GM12878 (cell line): Measurements from ENCODE around the gene RAB28. TPM values are rescaled to one million over a fixed set of nuclear protein-coding genes. Genes with fewer than 3 reads are reported as not detected.

ENCODE experiments used
- ATAC-seq: fragments of 200-7000 bp; cut with Tn5 transposase; 3 replicates; pipeline ENCODE4 v1.9.1; 2020; ENCODE audit warnings: mild to moderate bottlenecking, moderate library complexity
- BruUV-seq: library from RNA; stranded (reverse); fragments of 400-500 nt; replicated peaks from 2 replicates; lab custom pipeline; 2021; lab: Mats Ljungman, UMichigan
- CTCF ChIA-PET: fragments of 300-600 bp; sonication (Branson Sonifier 250); formaldehyde crosslinking; extraction: SDS; loops from one replicate; lab custom pipeline; 2021; ENCODE audit warnings: inconsistent platforms; lab: Yijun Ruan, JAX
- POLR2A ChIA-PET: fragments of 350-600 bp; formaldehyde crosslinking; extraction: SDS; loops from one replicate; lab custom pipeline; 2021; ENCODE audit warnings: inconsistent platforms; lab: Charles Lee
- RAD21 ChIA-PET: fragments of 300-600 bp; sonication (Branson Sonifier 250); formaldehyde crosslinking; loops from one replicate; lab custom pipeline; 2023; ENCODE audit warnings: antibody characterized with exemption; ENCODE audit not compliant: unreplicated experiment; lab: Charles Lee
- SMC1A ChIA-PET: fragments of 300-600 bp; sonication (Branson Sonifier 250); formaldehyde crosslinking; loops from one replicate; lab custom pipeline; 2023; ENCODE audit not compliant: unreplicated experiment, uncharacterized antibody; lab: Charles Lee
- DNase-seq: peaks from one replicate; pipeline ENCODE4 v3.0.0-alpha.2; 2011; ENCODE audit warnings: low read depth, low spot score
- FAIRE-seq: peaks from 3 replicates; lab custom pipeline; 2011; peaks lifted over from hg19 to GRCh38; lab: Jason Lieb, UNC
- H2AFZ ChIP-seq: 2 replicates; pipeline ENCODE4 v1.6.0; 2011; ENCODE audit warnings: low read depth, low read length, control low read depth; ENCODE audit not compliant: control insufficient read depth
- H3K27ac ChIP-seq: 2 replicates; pipeline ENCODE4 v1.5.1; 2011; ENCODE audit warnings: control low read depth; ENCODE audit not compliant: control insufficient read depth, insufficient read depth
- H3K27me3 ChIP-seq, 2 experiments: replicated peaks in 1 of 2; 2 replicates each; pipeline versions ENCODE4 v1.6.0 to v1.6.1; 2011; ENCODE audit warnings: low read length in 1 of 2; ENCODE audit not compliant: control insufficient read depth in 2 of 2, insufficient read depth in 2 of 2
- H3K36me3 ChIP-seq, 2 experiments: 2 replicates each; pipeline ENCODE4 v1.5.1; 2011; ENCODE audit warnings: low read length in 1 of 2; ENCODE audit not compliant: control insufficient read depth in 2 of 2, insufficient read depth in 2 of 2
- H3K4me1 ChIP-seq: 2 replicates; pipeline ENCODE4 v1.6.1; 2011; ENCODE audit warnings: mild to moderate bottlenecking, low read length, moderate library complexity, mixed read lengths; ENCODE audit not compliant: control insufficient read depth, insufficient read depth
- H3K4me2 ChIP-seq: 2 replicates; pipeline ENCODE4 v1.6.0; 2011; ENCODE audit warnings: control low read depth; ENCODE audit not compliant: control insufficient read depth, insufficient read depth
- H3K4me3 ChIP-seq: fragments of 200-600 bp; sonication (generic); 2 replicates; pipeline ENCODE4 v1.5.1; 2016
- H3K79me2 ChIP-seq: 2 replicates; pipeline ENCODE4 v1.6.0; 2011; ENCODE audit warnings: low read length; ENCODE audit not compliant: control insufficient read depth, insufficient read depth
- H3K9ac ChIP-seq: 2 replicates; pipeline ENCODE4 v1.8.0; 2011; ENCODE audit warnings: low read length, control low read depth, mixed read lengths; ENCODE audit not compliant: control insufficient read depth, insufficient read depth
- H3K9me3 ChIP-seq: replicated peaks from 3 replicates; pipeline ENCODE4 v1.5.1; 2011; ENCODE audit warnings: mild to moderate bottlenecking, low read length; ENCODE audit not compliant: control insufficient read depth, insufficient read depth
- H4K20me1 ChIP-seq: 2 replicates; pipeline ENCODE4 v1.6.0; 2011; ENCODE audit not compliant: control insufficient read depth, insufficient read depth
- BMI1 ChIP-seq: fragments of 450-650 bp; IDR thresholded peaks from 2 replicates; pipeline ENCODE4 v1.6.1; 2016; ENCODE audit warnings: mild to moderate bottlenecking, moderate library complexity, borderline replicate concordance
- CHD4 ChIP-seq: fragments of 200-600 bp; sonication (generic); IDR thresholded peaks from 2 replicates; pipeline ENCODE4 v1.6.1; 2016; ENCODE audit warnings: mild to moderate bottlenecking
- DPF2 ChIP-seq: fragments of 450-650 bp; IDR thresholded peaks from 2 replicates; pipeline ENCODE4 v1.6.1; 2017; ENCODE audit warnings: mild to moderate bottlenecking
- EZH2 ChIP-seq: IDR thresholded peaks from 2 replicates; pipeline ENCODE4 v1.6.1; 2012; ENCODE audit warnings: low read depth, mild to moderate bottlenecking, control low read depth, inconsistent platforms, low read length, borderline replicate concordance; ENCODE audit not compliant: control insufficient read depth
- HDAC2 ChIP-seq: fragments of 200-600 bp; sonication (generic); IDR thresholded peaks from 2 replicates; pipeline ENCODE4 v1.6.1; 2017
- HDGF ChIP-seq: fragments of 450-650 bp; IDR thresholded peaks from 2 replicates; pipeline ENCODE4 v1.6.1; 2016; ENCODE audit warnings: antibody characterized with exemption
- IKZF2 ChIP-seq, 2 experiments: fragments of 450-650 bp; IDR thresholded peaks; 2 replicates each; pipeline ENCODE4 v1.6.1; 2017; ENCODE audit warnings: mild to moderate bottlenecking in 2 of 2, moderate library complexity in 2 of 2
- JUNB ChIP-seq: IDR thresholded peaks from 2 replicates; pipeline ENCODE4 v1.6.1; 2016; ENCODE audit warnings: antibody characterized with exemption, mild to moderate bottlenecking
- NFXL1 ChIP-seq: fragments of 450-650 bp; IDR thresholded peaks from 2 replicates; pipeline ENCODE4 v1.6.1; 2017; ENCODE audit warnings: antibody characterized with exemption, mild to moderate bottlenecking, borderline replicate concordance
- NRF1 ChIP-seq: conservative IDR thresholded peaks from 2 replicates; pipeline ENCODE4 v1.6.1; 2011; ENCODE audit warnings: mild to moderate bottlenecking, low read depth, low read length, improper control_type of control experiment
- POU2F2 ChIP-seq: IDR thresholded peaks from 3 replicates; pipeline ENCODE4 v1.6.1; 2011; ENCODE audit warnings: low read depth, mild to moderate bottlenecking, low read length, borderline replicate concordance
- RBBP5 ChIP-seq: fragments of 200-600 bp; sonication (generic); conservative IDR thresholded peaks from 2 replicates; pipeline ENCODE4 v1.6.1; 2016
- STAT1 ChIP-seq: fragments of 450-650 bp; conservative IDR thresholded peaks from 2 replicates; pipeline ENCODE4 v1.6.1; 2014; ENCODE audit warnings: antibody characterized with exemption, mild to moderate bottlenecking
- TAF1 ChIP-seq: IDR thresholded peaks from 2 replicates; pipeline ENCODE4 v1.6.1; 2011; ENCODE audit warnings: mild to moderate bottlenecking, low read depth, low read length, borderline replicate concordance
- TCF12 ChIP-seq: IDR thresholded peaks from 2 replicates; pipeline ENCODE4 v1.6.1; 2011; ENCODE audit warnings: low read depth, mild to moderate bottlenecking, low read length
- ZNF274 ChIP-seq: IDR thresholded peaks from one replicate; pipeline ENCODE4 v1.8.0; 2011; ENCODE audit not compliant: insufficient read length, insufficient read depth
- ZNF384 ChIP-seq: IDR thresholded peaks from 2 replicates; pipeline ENCODE4 v1.6.1; 2012; ENCODE audit warnings: low read depth, mild to moderate bottlenecking, low read length, improper control_type of control experiment, borderline replicate concordance
- WGBS: methylation state at CpG from one replicate; pipeline ENCODE4 v1.1.6; 2016; ENCODE audit warnings: low lambda C conversion rate; ENCODE audit not compliant: insufficient replicate concordance, insufficient coverage; ENCODE audit errors: missing lambda C conversion rate; 5-methylcytosine and 5-hydroxymethylcytosine counted together
- in situ Hi-C: fragments of 300-500 bp; cut with MboI; formaldehyde crosslinking; loops from 9 replicates; pipeline ENCODE4 v1.14.3; 2018; ENCODE audit warnings: mixed read lengths
- intact Hi-C: fragments of 100-400 bp; cut with micrococcal nuclease; formaldehyde crosslinking; loops from one replicate; pipeline ENCODE4 v1.14.2; 2022; ENCODE audit not compliant: unreplicated experiment
- polyA plus RNA-seq, 11 experiments: library from polyadenylated mRNA; depleted of rRNA in 4 of 11; unstranded in 6 of 11; stranded (reverse) in 5 of 11; fragments of >200 nt; fragmentation: Nextera tagmentation in 4 of 11; fragmentation: Illumina TruSeq in 1 of 11; extraction: Ambion mirVana in 4 of 11; extraction: Trizol in 1 of 11; gene quantifications; 1 replicate in 1 of 11; 2 replicates in 10 of 11; pipeline versions ENCODE4 v1.2.1 to v1.2.3, GENCODE V29; 2011 to 2016; ENCODE audit warnings: inconsistent platforms in 2 of 11, missing spikeins in 2 of 11, low read depth in 1 of 11
- total RNA-seq, 4 experiments: library from RNA; depleted of rRNA in 3 of 4; stranded (reverse); fragments of >200 nt in 3 of 4; fragmentation: Illumina TruSeq in 1 of 4; extraction: Trizol in 1 of 4; gene quantifications; 2 replicates each; pipeline versions ENCODE4 v1.2.1 to v1.2.3, GENCODE V29; 2013 to 2021
- TF ChIP-seq, protein P1 (sequence below): fragments of 450-650 bp; formaldehyde crosslinking; IDR thresholded peaks from 2 replicates; pipeline ENCODE4 v1.4.0; 2020; ENCODE audit warnings: mild to moderate bottlenecking, moderate library complexity
- TF ChIP-seq, protein P2 (sequence below): fragments of 450-650 bp; IDR thresholded peaks from 2 replicates; pipeline ENCODE4 v1.6.1; 2016; ENCODE audit warnings: mild to moderate bottlenecking, moderate library complexity, borderline replicate concordance

RAB28 gene
- total and polyA plus RNA-seq, 10 of the 15 experiments (the other 5 are each of a cell fraction or from before 2014, with no cell fraction given) = 5.8 to 29.3 (median 16.9) TPM

DNA sequence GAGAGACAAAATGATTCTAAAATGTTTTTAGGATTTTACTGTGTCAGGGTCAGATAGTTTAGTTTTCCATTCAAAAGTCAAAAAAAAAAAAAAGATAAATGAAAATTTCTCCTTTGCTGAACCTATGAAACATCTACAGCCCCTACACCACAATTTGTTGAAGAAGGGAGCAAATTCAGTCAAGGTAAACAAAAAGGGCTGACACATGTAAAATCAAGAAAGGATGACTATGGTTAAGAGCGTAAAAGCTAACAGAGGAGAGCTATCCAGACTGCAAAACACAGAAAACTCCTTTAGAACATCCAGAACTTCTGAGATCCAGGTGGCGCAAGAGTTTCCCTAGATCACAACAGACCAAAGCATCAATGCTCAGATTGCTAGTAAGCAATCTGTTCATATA lies 72.2 kb downstream of the RAB28 start:
- in situ Hi-C loops = no loop called here
- Histone ChIP-seq H3K4me2 (no peak overlapping the region), H3K79me2 (no peaks in the 10 kb centered on the region)

More for the DNA sequence above, 72.2 kb downstream of the RAB28 start:
- ATAC-seq (no peak), DNase-seq (no peak), FAIRE-seq (no peak)
- Histone ChIP-seq H3K4me3 (no peak overlapping the region), H2AFZ (no peak overlapping the region), H3K4me1 (no peaks in the 10 kb centered on the region), H4K20me1 (no peaks in the 10 kb centered on the region), H3K36me3 (no peaks in the 10 kb centered on the region; a peak in 1 of 4 replicates), H3K27me3 (no peaks in the 10 kb centered on the region), H3K27ac (no peak overlapping the region), H3K9me3 (peaks cover 6% of the 10 kb centered on the region; the same call in 2 of the 3 replicates), H3K9ac (no peak overlapping the region)
- intact Hi-C loops = no loop called here
- ChIA-PET SMC1A (interaction anchor here (0.6 kb wide), 1 partner anchor 19 kb away, joined by 4 read pairs; no protein-coding TSS in a partner anchor), CTCF (interaction anchor here (1.3 kb wide), 1 partner anchor 19 kb away, joined by 4 read pairs; no protein-coding TSS in a partner anchor), RAD21 (no interaction called here), POLR2A (no interaction called here)
- no peak for TF ChIP-seq ZNF384
- TF ChIP-seq BMI1 = no peak
- no peak for TF ChIP-seq JUNB
- no peak for TF ChIP-seq EZH2
- no peak for TF ChIP-seq POU2F2
- TF ChIP-seq, protein P1, sequence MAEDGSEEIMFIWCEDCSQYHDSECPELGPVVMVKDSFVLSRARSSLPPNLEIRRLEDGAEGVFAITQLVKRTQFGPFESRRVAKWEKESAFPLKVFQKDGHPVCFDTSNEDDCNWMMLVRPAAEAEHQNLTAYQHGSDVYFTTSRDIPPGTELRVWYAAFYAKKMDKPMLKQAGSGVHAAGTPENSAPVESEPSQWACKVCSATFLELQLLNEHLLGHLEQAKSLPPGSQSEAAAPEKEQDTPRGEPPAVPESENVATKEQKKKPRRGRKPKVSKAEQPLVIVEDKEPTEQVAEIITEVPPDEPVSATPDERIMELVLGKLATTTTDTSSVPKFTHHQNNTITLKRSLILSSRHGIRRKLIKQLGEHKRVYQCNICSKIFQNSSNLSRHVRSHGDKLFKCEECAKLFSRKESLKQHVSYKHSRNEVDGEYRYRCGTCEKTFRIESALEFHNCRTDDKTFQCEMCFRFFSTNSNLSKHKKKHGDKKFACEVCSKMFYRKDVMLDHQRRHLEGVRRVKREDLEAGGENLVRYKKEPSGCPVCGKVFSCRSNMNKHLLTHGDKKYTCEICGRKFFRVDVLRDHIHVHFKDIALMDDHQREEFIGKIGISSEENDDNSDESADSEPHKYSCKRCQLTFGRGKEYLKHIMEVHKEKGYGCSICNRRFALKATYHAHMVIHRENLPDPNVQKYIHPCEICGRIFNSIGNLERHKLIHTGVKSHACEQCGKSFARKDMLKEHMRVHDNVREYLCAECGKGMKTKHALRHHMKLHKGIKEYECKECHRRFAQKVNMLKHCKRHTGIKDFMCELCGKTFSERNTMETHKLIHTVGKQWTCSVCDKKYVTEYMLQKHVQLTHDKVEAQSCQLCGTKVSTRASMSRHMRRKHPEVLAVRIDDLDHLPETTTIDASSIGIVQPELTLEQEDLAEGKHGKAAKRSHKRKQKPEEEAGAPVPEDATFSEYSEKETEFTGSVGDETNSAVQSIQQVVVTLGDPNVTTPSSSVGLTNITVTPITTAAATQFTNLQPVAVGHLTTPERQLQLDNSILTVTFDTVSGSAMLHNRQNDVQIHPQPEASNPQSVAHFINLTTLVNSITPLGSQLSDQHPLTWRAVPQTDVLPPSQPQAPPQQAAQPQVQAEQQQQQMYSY (CRISPR knock-in tag) = no peak
- no peak for TF ChIP-seq NRF1
- TF ChIP-seq IKZF2 (IDR thresholded peaks at IDR 0.05) = no peak
- TF ChIP-seq RBBP5 = no peak
- no peak for TF ChIP-seq STAT1
- no peak for TF ChIP-seq HDAC2
- no peak for TF ChIP-seq ZNF274
- TF ChIP-seq, protein P2, sequence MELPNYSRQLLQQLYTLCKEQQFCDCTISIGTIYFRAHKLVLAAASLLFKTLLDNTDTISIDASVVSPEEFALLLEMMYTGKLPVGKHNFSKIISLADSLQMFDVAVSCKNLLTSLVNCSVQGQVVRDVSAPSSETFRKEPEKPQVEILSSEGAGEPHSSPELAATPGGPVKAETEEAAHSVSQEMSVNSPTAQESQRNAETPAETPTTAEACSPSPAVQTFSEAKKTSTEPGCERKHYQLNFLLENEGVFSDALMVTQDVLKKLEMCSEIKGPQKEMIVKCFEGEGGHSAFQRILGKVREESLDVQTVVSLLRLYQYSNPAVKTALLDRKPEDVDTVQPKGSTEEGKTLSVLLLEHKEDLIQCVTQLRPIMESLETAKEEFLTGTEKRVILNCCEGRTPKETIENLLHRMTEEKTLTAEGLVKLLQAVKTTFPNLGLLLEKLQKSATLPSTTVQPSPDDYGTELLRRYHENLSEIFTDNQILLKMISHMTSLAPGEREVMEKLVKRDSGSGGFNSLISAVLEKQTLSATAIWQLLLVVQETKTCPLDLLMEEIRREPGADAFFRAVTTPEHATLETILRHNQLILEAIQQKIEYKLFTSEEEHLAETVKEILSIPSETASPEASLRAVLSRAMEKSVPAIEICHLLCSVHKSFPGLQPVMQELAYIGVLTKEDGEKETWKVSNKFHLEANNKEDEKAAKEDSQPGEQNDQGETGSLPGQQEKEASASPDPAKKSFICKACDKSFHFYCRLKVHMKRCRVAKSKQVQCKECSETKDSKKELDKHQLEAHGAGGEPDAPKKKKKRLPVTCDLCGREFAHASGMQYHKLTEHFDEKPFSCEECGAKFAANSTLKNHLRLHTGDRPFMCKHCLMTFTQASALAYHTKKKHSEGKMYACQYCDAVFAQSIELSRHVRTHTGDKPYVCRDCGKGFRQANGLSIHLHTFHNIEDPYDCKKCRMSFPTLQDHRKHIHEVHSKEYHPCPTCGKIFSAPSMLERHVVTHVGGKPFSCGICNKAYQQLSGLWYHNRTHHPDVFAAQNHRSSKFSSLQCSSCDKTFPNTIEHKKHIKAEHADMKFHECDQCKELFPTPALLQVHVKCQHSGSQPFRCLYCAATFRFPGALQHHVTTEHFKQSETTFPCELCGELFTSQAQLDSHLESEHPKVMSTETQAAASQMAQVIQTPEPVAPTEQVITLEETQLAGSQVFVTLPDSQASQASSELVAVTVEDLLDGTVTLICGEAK = no peak
- no peak for TF ChIP-seq CHD4
- TF ChIP-seq NFXL1 = no peak
- no peak for TF ChIP-seq HDGF
- no peak for TF ChIP-seq DPF2
- TF ChIP-seq TCF12 = no peak
- TF ChIP-seq TAF1 = no peak
- BruUV-seq = no TSS peak
- 50% methylated on average over 2 of the region's 2 CpGs for WGBS
